ENCODE data around the gene ZMAT3.
A peak's percentile ranks its signal among the peaks of the same experiment; 100 is the strongest.

The ZMAT3 gene

GRCh38 chr3:179021119-179021903 lies 50.3 kb downstream of the ZMAT3 start:
- no peak for DNase-seq

- DNase-seq = no peak
Measured at GRCh38 chr3:179020112-179020511, 51.5 kb downstream of the ZMAT3 start.

- DNase-seq = no peak
Measured at GRCh38 chr3:179018808-179019207, 52.8 kb downstream of the ZMAT3 start.

GRCh38 chr3:179016979-179017670 lies 54.5 kb downstream of the ZMAT3 start:
- DNase-seq = no peak

- DNase-seq = peak; percentile 76
Measured at GRCh38 chr3:179015551-179016020, 56.0 kb downstream of the ZMAT3 start.

- no peak for DNase-seq
Measured at GRCh38 chr3:179005706-179006105, 65.9 kb downstream of the ZMAT3 start.

GRCh38 chr3:179005213-179005612 lies 66.4 kb downstream of the ZMAT3 start:
- DNase-seq = no peak

- no peak for DNase-seq
Measured at GRCh38 chr3:179000659-179001058, 71.0 kb downstream of the ZMAT3 start.

- no peak for DNase-seq
Measured at GRCh38 chr3:179000144-179000543, 71.5 kb downstream of the ZMAT3 start.

- no peak for DNase-seq
Measured at GRCh38 chr3:178996399-178996798, 75.2 kb downstream of the ZMAT3 start.

GRCh38 chr3:178990293-178990692 lies 81.3 kb downstream of the ZMAT3 start:
- no peak for DNase-seq

- DNase-seq = no peak
Measured at GRCh38 chr3:178989821-178990220, 81.8 kb downstream of the ZMAT3 start.

GRCh38 chr3:178987745-178988144 lies 83.9 kb downstream of the ZMAT3 start:
- no peak for DNase-seq

GRCh38 chr3:178986456-178986855 lies 85.2 kb downstream of the ZMAT3 start:
- no peak for DNase-seq

- DNase-seq = no peak
Measured at GRCh38 chr3:178982137-178982536, 89.5 kb downstream of the ZMAT3 start.

GRCh38 chr3:178975320-178975719 lies 96.3 kb downstream of the ZMAT3 start:
- DNase-seq = no peak

GRCh38 chr3:178971614-178972013 lies 100.0 kb downstream of the ZMAT3 start:
- no peak for DNase-seq

GRCh38 chr3:178969004-178969700 lies 102.5 kb downstream of the ZMAT3 start:
- no peak for DNase-seq
